Left kidney (tissue), 2 donors: ENCODE data around the gene PDZD7. TPM values are rescaled to one million over a fixed set of nuclear protein-coding genes. Genes with fewer than 3 reads are reported as not detected.
"Not testable (repeated sequence)": the region's sequence is repeated elsewhere in the genome, so short reads cannot be mapped to it uniquely, and the experiment has no call there.

Experiments
- DNase-seq: peaks from one replicate; pipeline ENCODE4 v3.0.0-alpha.2; 2013
- polyA plus RNA-seq: library from polyadenylated mRNA; unstranded; fragments of 120-200 nt; gene quantifications from one replicate; pipeline ENCODE4 v1.2.1, GENCODE V29; 2013; ENCODE audit not compliant: insufficient read length

Gene PDZD7
- polyA plus RNA-seq, 1 donor, result 3.3 TPM

DNA sequence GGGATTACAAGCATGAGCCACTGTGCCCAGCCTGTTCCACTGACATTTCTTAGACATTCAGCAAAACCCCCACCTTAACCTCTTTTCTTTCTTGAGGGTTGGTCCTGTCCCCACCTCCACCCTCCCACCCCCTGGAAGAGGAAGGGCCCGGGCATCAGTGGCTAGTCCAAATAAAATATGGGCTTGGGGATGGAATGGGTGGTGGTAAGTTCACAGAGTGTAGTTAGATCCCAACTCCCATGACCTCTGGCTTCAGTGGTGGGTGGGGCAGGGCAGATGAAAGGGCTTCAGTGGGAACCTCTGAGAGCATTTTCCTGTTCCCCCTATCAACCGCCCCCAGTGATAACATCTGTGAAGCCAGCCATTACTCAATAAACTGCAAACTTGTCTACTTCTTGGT is 9.9 kb upstream of the PDZD7 start:
- DNase-seq, result no peak

DNA sequence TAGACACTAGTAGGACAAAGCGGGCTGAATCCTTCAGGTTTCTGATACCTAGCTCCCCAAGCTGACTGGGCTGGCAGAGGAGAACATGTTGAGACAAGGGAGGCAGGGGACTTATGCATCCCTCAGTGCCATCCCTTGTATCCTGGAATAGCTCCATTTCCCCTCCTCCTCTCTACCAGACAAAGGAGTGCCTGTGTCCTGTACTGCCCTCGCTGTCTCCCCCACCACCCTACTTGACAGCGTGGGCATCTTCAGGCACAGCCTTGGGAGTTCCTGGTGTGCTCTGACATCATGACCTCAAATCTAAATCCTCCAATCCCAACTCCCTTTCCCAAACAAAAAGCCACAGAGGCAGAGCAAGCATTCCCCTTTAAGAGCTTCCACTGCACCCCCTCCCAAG is 9.1 kb upstream of the PDZD7 start:
- no peak for DNase-seq

DNA sequence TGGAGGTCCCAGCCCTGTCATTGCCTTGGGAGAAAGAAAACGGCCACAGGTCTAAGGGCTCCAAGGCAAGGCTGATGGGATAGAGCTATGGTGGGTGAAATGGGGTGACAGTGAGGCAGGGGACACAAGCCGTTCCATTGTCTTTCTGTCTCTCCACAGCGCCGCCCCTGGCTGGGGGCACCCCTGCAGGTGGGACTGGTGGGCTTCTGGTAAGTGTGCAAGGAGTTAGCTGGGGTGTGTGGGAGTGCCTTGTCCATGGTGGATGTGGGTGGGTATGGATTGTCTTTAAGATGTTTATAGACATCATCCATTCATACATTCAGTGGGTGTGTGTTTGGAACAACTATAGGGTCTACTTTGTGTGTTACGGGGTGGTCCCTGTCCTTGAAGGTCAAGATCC is 7.6 kb upstream of the PDZD7 start:
- DNase-seq, result no peak

DNA sequence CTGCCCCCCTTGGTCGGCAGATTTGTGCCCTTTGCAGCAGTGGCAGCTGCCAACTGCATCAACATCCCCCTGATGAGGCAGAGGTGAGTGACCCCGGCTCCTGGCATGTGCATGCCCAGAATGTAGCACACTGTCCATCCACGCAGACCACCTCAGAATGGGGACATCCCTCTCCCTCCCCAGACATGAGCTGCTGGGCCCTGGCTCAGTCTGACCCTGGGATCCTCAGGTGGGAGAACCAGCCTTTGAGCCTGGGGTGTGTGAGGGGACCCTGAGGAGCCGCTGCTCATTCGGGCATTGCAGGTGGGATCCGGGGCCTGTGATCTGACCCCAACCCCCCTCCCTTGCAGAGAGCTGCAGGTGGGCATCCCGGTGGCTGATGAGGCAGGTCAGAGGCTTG is 5.8 kb upstream of the PDZD7 start:
- DNase-seq, result no peak

DNA sequence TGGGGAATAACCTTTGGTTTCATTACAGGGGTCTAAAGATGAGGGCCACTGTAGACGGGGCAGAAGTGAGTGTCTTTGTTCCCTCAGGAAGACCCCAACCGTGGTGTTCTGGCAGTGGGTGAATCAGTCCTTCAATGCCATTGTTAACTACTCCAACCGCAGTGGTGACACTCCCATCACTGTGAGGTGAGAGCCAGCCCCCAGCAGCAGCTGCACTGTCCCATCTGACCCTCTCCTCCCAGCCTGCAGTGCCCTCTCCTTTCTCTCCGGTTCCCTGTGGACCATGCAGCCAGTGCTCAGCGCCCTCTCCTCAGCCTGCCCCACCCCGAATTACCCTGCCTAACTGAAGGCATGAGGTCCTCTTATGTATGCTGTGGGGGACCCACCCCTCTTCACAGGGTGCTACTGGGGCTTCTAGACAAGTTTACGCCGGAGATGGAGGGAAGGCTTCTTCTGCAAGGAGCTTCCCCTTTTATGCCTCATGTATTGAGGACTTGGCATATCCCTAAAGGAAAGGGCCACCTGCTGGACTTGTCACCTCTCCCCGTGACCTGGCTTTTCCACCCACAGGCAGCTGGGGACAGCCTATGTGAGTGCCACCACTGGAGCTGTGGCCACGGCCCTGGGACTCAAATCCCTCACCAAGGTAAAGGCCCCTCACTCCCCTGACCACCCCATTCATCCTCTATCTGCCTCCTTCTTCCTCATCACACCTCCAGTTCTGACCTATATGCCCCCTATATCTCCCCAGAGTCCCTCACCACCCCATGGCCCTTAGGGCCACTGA is 5.2 kb upstream of the PDZD7 start:
- no peak for DNase-seq

DNA sequence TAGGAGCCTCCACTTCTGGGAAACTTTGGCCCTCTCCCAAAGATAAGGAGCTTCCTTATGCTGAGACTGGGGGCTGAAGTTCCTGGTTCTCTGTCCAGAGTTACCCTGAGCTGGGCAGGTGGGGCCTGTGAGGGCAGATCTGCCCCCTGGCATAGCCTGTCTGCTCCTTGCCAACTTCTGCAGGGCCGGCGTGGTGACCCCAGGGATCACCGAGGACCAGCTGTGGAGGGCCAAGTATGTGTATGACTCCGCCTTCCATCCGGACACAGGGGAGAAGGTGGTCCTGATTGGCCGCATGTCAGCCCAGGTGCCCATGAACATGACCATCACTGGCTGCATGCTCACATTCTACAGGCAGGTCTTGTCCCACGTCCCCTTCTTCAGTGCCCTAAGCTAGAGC is 4.4 kb upstream of the PDZD7 start:
- no peak for DNase-seq

DNA sequence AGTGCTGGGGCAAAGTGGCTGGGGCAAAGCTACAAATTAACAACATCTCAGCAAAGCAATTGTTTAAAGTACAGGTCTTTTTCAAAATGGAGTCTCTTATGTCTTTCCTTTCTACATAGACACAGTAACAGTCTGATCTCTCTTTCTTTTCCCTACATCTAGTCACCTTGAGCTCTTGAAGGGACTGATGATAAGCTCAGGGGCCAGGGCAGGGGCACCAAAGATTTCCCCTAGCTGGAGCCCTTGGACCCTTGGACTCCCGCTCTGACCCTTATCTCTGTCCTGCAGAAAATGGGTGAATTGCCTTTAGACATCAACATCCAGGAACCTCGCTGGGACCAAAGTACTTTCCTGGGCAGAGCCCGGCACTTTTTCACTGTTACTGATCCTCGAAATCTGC is 3.5 kb upstream of the PDZD7 start:
- DNase-seq, result not testable (repeated sequence)

DNA sequence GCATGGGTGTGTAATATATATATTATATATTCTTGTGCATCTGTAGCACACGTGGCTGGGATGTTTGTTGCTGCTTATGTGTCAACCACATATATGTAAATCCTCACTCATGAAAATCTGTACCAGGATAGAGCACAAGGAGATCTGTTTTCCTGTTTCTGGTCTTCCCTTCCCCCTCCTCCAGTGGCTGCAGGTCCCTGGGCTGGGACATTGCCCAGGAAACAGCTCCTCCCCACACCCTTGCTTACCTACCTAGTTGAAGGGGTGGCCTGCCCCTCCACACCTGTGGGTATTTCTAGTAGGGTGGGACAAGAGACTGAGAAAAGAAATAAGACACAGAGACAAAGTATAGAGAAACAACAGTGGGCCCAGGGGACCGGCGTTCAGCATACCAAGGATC is 2.3 kb upstream of the PDZD7 start:
- no peak for DNase-seq

DNA sequence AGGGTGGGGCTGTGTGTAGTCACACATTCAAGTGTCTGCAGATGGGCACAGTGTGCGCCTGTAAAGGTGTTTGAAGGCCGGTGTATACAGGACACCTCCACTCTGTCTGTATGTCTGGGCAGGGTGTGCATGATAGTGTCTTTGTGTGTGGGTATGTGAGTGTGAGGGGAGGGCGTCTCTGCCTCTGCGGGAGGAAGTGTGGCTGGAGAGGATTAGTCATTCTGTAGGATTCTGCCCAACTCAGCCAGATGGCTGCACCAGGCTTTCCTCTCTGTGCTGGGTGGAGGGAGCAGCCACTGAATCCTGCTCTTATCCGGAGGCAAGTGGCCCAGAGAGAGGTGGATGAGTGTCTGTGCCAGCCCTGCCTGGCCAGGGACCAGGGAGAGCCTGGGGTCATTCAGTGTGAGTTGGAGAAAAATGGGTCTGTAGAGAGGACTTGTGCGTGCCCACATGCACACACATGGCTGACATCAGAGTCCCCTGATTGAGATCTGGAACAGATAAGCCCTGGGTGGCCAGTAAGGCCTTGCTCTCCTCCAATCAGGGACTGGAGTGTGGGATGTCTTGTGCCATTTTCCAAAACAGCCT is 1.8 kb upstream of the PDZD7 start:
- DNase-seq, result no peak

DNA sequence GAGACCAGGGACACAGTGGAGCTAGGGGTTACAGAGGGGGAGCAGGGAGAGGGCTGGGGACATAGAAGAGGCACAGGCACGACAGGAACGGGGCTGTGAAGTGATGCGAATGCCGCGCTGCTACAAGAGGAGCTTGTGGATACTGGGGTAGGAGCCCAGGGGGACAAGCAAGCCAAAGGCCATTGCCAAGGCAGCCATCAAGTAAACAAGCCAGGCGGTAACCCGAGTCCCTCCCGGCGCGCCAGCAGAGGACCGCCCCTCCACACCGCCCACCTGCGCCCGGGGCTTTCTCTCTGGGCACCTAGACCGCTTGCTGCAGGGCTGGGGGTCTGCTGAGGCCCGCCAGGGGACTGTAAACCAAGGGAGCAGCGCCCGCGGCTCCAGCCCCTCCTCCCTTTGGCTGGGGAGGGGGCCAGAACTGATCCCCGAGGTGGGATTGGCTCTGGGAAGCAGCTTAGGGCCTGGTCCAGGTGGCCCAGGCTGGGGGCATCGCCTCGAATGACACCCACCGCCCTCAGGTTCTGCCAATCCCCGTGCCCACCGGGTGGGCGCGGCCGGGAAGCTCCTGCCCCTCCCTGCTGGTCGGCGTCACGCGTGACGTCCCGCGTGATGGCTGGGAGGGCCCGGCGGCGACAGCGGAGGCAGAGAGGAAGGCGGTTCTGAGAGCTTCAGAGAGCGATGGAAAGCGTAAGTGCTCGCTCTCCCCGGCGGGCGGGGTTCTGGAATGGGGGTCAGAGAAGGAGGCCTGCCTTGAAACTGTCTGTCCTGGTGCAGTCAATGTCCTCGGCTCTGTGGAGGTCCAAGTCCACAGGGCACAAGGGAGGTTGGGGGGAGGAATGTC is 1.1 kb upstream of the PDZD7 start:
- DNase-seq, result no peak

DNA sequence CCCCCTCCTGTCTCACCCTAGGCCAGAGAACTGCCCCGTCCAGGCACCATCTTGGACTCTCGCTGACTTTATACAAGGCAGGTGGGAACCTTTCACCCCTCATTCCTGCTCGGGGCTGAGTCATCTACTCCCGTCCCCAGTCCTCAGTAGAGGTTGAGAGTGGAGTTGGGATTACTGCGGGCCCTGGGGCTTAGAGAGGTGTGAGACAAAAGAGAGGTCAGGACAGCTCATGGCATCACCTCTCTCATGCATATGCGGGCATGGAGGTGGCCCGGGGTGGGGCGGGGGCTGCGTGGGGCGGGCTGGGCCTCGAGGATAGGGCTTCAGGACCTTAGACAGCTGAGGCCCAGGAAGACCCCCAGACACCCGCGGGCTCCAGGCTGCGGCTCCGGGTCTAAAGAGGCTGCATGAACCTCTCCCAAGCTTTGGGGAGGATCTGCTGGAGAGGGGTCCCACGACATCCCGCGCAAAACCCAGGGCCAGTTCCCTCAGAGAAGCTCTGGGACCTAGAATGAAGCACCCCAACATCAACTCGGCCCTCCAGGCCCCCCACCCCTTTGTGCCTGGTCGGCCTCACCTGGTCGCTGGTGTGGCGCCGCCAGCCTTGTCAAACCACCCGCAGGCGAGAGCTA is 317 bp downstream of the PDZD7 start:
- DNase-seq, result no peak

DNA sequence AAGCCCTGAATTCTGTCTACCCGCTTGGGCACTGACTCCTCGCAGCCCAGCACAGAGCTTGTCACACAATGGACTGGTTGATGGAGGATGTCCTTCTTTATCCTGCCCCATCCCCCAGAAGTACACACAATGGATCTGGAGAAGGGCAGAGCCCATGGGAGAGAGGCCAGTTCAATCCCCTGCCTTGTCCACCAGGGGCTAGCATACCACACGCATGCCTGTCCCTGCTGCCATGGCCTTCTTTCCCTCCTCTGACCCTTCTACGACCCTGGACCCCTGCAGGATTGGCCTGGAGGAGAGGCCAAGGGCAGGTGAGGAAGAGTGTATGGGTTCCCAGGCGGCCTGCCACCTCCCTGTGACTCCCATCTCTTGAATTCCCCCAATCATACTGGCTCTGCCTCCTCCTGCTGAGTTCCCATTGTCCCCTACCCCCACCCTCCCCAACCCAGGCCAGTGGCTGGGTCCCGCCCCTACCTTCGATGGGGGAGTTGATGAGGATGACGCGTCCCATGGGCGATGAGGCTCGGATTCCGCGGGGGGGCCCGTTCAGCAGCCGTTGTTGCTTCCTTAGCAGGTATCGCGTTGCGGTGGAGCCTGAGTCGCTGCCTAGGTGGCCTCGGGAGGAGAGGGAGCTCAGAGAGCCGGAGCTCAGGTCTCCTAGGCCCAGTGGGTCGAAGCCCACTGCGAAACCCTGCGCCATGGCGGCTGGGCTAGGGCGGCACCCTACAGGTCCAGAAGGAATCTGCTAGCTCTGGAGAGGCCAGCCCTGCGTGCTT is 1.2 kb downstream of the PDZD7 start:
- DNase-seq, result no peak

DNA sequence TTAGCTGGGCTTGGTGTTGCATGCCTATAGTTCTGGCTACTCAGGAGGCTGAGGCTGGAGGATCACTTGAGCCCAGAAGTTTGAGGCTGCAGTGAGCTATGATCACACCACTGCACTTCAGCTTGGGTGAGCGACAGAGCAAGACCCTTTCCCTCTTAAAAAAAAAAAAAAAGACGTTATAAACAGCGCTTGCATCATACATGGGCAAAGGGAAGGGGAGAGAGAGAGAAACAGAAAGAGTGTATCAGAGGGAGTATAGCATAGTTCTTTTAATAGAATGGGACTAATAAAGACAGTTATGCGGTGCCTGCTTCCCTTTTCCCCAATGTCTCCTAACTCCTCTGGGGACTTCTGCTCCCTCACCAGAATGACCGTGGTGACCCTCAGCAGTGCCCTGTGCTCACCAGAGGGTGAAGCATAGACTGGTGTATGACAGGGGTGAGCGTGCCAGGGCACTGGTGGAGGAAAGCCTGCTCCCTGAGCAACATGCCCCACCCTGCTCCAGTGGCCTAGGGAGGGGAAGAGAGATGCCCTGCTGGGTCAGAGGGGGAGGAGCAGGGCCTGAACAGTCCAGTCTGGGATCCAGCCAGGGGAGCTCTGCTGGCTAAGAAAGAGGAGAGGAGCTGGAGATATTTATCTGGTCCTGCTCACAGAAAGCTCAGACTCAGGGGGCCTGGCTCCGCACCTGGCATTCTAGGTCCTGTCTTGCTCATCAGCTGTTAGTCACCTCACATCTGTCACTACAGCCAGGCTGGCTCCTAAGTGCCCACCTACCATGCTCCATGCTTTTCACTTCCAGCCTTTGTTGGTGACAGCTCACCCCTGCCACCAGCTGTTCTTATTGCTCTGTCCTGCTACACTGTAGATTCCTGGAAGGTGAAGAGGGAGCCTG is 2.2 kb downstream of the PDZD7 start:
- DNase-seq, result no peak

DNA sequence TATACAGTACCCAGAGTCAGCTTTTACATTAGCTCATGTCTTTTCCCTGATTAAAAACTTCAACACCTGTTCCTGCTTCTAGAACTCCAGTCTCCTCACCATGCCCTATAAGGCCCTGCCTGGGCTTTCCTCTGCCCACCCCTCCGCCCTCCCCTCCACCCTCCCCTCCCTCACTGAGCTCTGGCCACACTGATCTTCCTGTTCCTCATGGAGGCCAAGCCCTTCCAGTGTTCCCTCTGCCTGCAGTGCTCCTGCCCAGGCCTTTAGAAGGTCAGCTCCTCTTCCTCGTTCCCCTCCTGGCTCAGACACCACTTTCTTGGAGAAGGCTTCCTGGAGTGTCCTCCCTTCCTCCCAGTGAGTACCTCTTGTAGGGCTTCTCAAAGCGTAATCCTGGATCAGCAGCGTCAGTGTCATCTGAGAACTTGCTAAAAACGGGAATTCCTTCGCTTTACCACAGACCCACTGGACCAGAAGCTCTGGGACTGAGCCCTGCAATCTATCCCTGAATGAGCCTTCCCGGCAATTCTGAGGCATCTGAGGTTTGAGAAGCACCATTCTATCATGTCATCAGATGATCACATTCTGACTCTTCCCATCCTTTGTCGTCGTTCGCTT is 3.7 kb downstream of the PDZD7 start:
- DNase-seq, result no peak

DNA sequence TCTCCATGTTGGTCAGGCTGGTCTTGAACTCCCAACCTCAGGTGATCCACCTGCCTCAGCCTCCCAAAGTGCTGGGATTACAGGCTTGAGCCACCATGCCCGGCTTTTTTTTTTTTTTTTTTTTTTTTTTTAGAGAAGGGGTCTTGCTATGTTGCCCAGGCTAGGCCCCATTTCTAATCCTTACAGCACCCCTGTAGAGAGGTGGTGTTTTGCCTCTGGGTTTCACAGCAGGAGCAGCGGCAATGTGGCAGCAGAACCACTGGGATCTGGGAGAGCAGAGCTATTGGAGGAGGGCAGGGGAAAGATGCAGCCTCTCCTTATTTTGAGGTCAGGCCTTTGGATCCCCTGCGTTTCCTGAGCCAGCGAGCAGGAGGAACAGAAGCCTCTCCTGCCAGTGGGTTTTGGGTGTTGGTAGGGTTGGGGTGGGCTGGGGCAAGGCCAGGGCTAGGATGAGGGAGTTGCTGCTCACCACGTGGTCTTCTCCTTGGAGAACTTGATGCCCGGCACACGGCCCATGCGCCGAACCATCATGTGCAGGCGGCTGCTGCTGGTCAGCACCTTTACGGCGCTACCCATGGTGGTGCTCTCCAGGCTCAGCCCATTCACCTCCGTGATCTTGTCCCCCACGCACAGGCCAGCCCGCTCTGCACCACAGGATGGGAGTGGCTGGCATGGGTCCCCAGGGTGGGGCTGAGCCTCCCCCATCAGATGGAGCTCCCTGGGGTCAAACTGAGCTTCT is 7.8 kb downstream of the PDZD7 start:
- no peak for DNase-seq

DNA sequence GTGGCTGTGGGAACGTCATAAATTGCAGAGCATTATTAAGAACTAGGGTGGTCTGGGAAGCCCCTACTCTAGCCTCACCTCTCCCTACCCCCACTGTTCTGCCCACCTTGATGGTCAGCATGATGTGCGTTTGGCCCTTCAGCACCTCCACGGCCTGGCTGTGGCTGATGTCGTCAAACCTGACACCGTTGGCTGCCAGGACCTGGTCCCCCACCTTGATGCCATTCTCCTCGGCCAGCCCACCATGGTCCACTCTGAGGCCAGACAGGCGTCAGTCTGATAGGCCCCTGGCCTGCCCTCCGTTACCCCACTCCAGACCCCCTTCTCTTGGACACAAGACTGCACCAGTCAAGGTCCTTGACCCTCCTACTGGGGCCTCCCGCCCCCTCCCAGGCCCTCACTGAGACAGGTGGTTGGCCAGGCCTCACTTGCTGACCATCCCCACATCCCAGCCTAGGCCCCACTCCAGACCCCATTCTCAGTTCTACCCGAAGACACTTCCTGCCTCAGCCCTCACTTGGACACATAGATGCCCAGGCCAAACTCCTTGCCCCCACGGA is 9.2 kb downstream of the PDZD7 start:
- no peak for DNase-seq

DNA sequence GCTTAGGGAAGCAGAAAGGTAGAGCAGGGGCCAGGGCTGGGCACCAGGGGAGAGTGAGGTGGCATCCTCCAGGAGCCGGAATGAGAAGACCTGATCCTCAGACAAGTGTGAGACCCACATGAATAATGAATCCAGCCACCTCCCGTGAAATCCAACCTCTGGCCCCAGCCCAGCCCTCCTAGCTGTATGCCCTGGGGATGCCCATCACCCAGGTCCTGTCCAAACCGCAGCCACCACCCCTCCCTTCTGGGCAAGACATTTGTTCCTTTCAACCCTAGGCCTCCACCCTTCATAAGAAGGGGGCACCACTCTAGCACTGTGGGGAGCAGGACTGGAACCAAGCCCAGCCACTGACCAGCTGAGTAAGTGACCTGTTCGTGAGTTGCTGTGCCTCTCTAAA is 9.7 kb downstream of the PDZD7 start:
- no peak for DNase-seq

DNA sequence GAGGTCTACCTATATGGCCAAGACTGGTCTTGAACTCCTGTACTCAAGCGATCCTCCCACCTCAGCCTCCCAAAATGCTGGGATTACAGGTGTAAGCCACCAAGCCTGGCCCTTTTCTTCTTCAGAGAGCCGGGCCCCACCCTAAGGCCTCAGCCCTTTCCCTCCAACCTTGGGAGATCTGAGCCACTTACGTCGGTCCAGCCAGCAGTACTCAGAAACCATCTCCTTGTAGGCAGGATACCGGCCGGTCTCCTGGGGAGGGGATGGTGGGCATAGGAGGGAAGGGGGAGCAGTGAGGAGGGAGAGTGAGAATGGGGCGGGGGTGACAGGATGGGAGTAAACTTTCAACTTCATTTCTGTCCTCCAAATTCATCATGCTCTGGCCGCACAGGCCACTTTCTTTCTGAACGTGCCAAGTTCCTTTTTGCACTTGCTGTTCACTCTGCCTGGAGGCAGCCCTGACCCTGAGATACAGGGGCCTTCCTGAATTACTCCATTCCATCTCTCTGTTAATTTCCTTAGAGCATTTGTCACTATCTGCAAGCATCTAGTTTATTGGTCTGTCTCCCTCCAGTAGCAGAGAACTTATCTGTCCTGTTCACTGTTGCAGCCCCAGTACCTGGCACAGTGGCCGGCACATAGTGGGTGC is 10.4 kb downstream of the PDZD7 start:
- DNase-seq, result no peak

DNA sequence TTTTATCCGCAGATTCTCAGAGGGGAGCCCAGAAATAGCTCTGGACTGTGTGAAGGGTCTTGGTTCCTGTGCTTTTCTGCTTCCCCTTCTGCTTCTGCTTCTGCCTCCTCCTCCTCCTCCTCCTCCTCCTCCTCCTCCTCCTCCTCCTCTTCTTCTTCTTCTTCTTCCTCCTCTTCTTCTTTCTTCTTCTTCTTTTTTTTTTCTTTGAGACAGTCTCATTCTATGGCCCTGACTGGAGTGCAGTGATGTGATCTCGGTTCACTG is 11.6 kb downstream of the PDZD7 start:
- DNase-seq, result no peak
